Measurements from ENCODE around the gene YPEL2.
"Not testable (repeated sequence)": the region's sequence is repeated elsewhere in the genome, so short reads cannot be mapped to it uniquely, and the experiment has no call there.

Gene YPEL2

DNA sequence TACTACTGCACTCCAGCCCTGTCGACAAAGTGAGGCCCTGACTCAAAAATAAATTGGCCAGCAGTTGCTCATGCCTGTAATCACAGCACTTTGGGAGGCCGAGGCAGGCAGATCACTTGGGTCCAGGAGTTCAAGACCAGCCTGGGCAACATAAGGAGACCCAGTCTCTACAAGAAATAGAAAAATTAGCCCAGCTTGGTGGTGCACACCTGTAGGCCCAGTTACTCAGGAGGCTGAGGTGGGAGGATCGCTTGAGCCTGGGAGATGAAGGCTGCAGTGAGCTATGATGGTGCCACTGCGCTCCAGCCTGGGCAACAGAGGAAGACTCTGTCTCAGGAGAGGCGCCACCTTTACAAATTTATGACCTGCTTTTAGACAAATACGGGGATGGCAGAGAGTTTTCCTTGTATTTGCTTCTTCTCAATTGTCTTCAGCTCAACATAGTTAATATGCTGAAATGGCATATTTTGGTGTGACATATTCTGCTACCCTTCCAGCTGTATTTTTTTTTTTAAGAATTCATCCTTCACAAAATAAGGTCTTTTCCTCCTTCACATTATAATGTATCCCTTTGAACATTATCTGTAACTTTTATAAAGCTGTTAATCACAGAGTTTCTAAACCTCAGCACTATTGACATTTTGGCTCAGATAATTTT is 21.1 kb upstream of the YPEL2 start:
- DNase-seq (ENCODE audit: extremely low read depth, insufficient read length): no peak
- Histone ChIP-seq H3K27me3 (replicated peaks; ENCODE audit: control insufficient read depth, insufficient read depth, low read length) (no peaks in the 10 kb centered on the region), H3K4me3 (replicated peaks; ENCODE audit: low read depth, low read length) (no peak overlapping the region), H3K36me3 (ENCODE audit: control insufficient read depth, insufficient read depth, low read length) (no peaks in the 10 kb centered on the region)
- TF ChIP-seq, protein P1, sequence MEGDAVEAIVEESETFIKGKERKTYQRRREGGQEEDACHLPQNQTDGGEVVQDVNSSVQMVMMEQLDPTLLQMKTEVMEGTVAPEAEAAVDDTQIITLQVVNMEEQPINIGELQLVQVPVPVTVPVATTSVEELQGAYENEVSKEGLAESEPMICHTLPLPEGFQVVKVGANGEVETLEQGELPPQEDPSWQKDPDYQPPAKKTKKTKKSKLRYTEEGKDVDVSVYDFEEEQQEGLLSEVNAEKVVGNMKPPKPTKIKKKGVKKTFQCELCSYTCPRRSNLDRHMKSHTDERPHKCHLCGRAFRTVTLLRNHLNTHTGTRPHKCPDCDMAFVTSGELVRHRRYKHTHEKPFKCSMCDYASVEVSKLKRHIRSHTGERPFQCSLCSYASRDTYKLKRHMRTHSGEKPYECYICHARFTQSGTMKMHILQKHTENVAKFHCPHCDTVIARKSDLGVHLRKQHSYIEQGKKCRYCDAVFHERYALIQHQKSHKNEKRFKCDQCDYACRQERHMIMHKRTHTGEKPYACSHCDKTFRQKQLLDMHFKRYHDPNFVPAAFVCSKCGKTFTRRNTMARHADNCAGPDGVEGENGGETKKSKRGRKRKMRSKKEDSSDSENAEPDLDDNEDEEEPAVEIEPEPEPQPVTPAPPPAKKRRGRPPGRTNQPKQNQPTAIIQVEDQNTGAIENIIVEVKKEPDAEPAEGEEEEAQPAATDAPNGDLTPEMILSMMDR (IDR thresholded peaks at IDR 0.05; ENCODE audit: insufficient read depth, low read length, poor library complexity, severe bottlenecking): no peak

DNA sequence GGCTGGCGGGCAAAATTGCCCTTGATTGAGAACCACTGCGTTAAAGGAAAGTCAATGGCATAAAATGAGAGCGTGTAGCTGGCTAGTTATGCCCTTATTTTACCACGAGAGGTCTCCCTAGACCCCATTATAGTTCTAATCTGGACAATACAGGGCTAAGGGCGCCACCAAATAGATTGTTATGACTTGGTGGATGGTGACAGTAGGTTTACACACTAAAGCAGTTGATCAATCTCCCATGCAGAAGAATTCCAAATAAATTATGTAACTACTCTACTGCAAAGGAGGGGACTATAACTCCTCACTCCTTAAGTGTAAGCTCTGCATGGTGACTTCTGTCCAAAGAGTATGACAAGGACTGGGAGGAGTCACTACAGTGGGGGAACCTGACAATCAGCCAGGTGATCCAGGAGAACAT is 20.4 kb upstream of the YPEL2 start:
- no peaks in the 10 kb centered on the region for H3K36me3 ChIP-seq (ENCODE audit: control insufficient read depth, insufficient read depth, low read length)
- TF ChIP-seq, protein P1 (IDR thresholded peaks at IDR 0.05; ENCODE audit: insufficient read depth, low read length, poor library complexity, severe bottlenecking): peak; percentile 75
- no peaks in the 10 kb centered on the region for H3K27me3 ChIP-seq (replicated peaks; ENCODE audit: control insufficient read depth, insufficient read depth, low read length)
- H3K4me3 ChIP-seq (replicated peaks; ENCODE audit: low read depth, low read length): no peak overlapping the region
- DNase-seq (ENCODE audit: extremely low read depth, insufficient read length): peak; percentile 20

DNA sequence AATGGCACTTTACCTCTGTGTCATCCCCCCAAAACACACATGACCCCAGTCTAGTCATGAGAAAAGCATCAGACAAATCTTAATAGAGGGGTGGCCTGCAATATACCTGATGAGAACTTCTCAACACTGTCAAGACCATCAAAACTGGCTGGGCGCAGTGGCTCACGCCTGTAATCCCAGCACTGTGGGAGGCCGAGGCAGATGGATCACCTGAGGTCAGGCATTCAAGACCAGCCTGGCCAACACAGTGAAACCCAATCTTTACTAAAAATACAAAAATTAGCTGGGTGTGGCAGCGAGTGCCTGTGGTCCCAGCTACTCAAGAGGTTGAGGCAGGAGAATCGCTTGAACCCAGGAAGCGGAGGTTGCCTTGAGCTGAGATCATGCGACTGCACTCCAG is 19.9 kb upstream of the YPEL2 start:
- H3K27me3 ChIP-seq (replicated peaks; ENCODE audit: control insufficient read depth, insufficient read depth, low read length); H3K4me3 ChIP-seq (replicated peaks; ENCODE audit: low read depth, low read length); DNase-seq (ENCODE audit: extremely low read depth, insufficient read length); H3K36me3 ChIP-seq (ENCODE audit: control insufficient read depth, insufficient read depth, low read length): not testable (repeated sequence)

DNA sequence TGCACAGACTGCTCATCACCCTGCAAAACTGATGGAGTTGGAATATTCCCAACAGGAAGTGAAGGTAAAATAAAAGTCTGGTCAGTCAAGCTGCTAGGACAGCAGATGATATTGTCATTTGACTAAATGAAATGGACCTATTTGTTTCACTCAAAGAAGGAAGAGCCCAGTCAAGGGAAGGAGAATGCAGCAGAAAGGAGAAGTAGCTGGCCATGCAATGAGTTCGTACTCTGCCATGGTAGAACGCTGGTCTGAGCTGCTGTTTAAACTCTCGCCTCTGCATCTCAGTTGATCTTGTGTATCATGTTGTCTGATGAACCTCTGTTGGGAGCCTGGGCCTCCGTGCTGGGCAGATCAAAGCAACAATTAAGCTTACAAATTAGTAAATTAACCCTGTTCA is 15.6 kb upstream of the YPEL2 start:
- no peaks in the 10 kb centered on the region for H3K27me3 ChIP-seq (replicated peaks; ENCODE audit: control insufficient read depth, insufficient read depth, low read length)
- TF ChIP-seq, protein P1 (IDR thresholded peaks at IDR 0.05; ENCODE audit: insufficient read depth, low read length, poor library complexity, severe bottlenecking): no peak
- no peak for DNase-seq (ENCODE audit: extremely low read depth, insufficient read length)
- H3K36me3 ChIP-seq (ENCODE audit: control insufficient read depth, insufficient read depth, low read length): no peaks in the 10 kb centered on the region
- no peak overlapping the region for H3K4me3 ChIP-seq (replicated peaks; ENCODE audit: low read depth, low read length)

DNA sequence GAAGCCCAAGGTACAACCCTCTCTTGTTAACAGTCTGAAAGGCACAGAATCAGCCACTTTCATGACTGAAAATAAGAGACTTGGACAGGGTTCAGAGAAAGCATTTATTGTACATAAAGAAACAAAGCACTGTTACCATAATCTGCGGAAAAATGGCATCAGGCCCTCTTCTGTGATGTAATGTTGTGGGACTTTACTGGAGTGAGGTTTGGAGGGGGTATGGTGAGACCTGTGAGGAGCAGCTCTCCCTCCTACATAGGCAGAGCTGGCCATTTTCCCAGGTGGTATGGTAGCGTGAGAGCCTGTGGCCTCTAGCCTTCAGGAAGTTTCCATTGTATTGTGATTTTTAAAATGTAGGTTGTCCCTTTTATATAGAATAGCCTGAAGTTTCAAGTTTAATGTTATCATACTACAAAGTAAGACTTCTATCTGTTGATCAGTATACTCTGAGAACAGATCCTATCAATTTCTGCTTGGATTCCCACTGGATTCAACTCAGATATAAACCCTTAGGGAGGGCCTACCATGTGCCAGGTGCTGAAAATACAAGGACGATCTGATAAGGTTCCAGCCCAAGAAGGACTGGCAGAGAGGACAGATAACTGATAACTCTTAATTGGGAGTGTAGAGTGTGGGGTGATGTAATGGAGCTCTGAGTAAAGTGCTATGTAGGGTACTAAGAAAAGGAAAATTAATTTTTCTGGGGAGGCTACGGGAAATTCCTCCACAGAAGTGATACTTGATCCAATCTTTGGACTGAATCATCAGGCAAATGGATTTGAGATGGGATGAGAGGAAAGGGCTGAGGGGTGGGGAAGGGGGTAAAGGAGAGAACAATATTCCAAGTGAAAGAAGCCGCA is 4.1 kb upstream of the YPEL2 start:
- no peak for DNase-seq (ENCODE audit: extremely low read depth, insufficient read length)
- H3K4me3 ChIP-seq (replicated peaks; ENCODE audit: low read depth, low read length): no peak overlapping the region
- no peaks in the 10 kb centered on the region for H3K36me3 ChIP-seq (ENCODE audit: control insufficient read depth, insufficient read depth, low read length)
- no peaks in the 10 kb centered on the region for H3K27me3 ChIP-seq (replicated peaks; ENCODE audit: control insufficient read depth, insufficient read depth, low read length)
- TF ChIP-seq, protein P1 (IDR thresholded peaks at IDR 0.05; ENCODE audit: insufficient read depth, low read length, poor library complexity, severe bottlenecking): no peak

DNA sequence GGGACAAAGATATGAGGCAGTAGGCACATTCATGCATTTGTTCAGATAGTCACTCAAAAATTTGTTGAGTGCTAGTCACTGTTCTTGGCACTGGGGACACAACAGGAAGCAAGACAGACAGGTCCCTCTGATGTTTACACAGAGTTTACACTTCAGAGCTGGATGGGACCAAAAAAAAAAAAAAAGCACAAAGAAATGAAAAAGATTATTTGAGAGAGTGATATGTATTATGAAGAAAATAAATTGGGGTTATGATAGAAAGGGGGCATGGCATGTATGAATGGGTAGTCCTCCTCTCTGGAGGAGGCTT is 3.5 kb upstream of the YPEL2 start:
- Histone ChIP-seq H3K4me3 (replicated peaks; ENCODE audit: low read depth, low read length) (no peak overlapping the region), H3K27me3 (replicated peaks; ENCODE audit: control insufficient read depth, insufficient read depth, low read length) (no peaks in the 10 kb centered on the region), H3K36me3 (ENCODE audit: control insufficient read depth, insufficient read depth, low read length) (no peaks in the 10 kb centered on the region)
- TF ChIP-seq, protein P1 (IDR thresholded peaks at IDR 0.05; ENCODE audit: insufficient read depth, low read length, poor library complexity, severe bottlenecking): no peak
- no peak for DNase-seq (ENCODE audit: extremely low read depth, insufficient read length)
